ENCODE data around the gene DHCR24.
A peak's percentile ranks its signal among the peaks of the same experiment; 100 is the strongest.
"Not testable (repeated sequence)": the region's sequence is repeated elsewhere in the genome, so short reads cannot be mapped to it uniquely, and the experiment has no call there.

The DHCR24 gene

DNA sequence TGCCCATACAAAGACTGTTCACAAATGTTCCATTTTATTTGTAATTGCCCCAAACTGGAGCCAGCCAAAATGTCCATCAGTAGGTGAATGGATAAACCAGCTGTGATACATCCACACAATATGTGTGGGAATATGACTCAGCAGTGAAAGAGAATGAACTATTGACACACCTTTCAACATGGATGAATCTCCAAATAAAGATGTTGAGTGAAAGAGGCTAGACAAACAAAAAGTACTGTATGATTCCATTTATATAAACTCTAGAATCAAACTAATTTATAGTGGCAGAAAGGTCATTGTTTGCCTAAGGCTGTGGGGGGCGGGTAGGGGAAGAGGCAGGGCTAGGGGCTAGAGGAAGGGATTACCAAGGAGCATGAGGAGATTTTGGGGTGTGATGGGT lies 4.5 kb downstream of the DHCR24 start:
- TF ChIP-seq, protein P1, sequence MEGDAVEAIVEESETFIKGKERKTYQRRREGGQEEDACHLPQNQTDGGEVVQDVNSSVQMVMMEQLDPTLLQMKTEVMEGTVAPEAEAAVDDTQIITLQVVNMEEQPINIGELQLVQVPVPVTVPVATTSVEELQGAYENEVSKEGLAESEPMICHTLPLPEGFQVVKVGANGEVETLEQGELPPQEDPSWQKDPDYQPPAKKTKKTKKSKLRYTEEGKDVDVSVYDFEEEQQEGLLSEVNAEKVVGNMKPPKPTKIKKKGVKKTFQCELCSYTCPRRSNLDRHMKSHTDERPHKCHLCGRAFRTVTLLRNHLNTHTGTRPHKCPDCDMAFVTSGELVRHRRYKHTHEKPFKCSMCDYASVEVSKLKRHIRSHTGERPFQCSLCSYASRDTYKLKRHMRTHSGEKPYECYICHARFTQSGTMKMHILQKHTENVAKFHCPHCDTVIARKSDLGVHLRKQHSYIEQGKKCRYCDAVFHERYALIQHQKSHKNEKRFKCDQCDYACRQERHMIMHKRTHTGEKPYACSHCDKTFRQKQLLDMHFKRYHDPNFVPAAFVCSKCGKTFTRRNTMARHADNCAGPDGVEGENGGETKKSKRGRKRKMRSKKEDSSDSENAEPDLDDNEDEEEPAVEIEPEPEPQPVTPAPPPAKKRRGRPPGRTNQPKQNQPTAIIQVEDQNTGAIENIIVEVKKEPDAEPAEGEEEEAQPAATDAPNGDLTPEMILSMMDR (IDR thresholded peaks at IDR 0.05; ENCODE audit: control insufficient read depth, extremely low read depth, insufficient read depth): no peak
- peak; percentile 87 for DNase-seq (ENCODE audit: low read depth)

DNA sequence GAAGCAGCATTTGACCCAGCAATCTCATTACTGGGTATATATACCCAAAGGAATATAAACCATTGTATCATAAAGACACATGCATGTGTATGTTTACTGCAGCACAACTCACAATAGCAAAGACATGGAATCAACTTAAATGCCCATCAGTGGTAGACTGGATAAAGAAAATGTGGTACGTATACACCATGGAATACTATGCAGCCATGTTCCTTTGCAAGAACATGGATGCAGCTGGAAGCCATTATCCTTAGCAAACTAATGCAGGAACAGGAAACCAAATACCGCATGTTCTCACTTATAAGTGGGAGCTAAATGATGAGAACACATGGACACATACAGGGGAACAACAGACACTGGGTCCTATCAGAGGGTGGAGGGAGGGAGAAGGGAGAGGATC lies 5.4 kb downstream of the DHCR24 start:
- not testable (repeated sequence) for DNase-seq (ENCODE audit: low read depth); H3K4me3 ChIP-seq (ENCODE audit: low read depth, low read length)

More for the DNA sequence above, 4.5 kb downstream of the DHCR24 start:
- no peak overlapping the region for H3K4me3 ChIP-seq (ENCODE audit: low read depth, low read length)

DNA sequence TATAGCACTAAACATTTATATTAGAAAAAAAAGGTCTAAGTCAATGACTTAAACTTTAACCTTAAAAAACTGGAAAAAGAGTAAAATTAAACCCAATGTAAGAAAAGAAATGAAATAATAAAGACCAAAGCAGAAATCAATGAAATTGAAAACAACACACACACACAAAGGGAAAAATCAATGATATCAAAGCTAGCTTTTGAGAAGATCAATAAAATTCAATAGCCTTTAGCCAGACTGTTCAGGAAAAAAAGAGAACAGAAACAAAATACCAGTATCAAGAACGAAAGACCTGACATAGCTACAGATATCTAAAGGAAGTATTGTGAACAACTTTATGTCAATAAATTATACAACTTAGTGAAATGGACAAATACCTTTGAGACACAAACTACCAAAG lies 7.1 kb downstream of the DHCR24 start:
- no peak overlapping the region for H3K4me3 ChIP-seq (ENCODE audit: low read depth, low read length)
- TF ChIP-seq, protein P1 (IDR thresholded peaks at IDR 0.05; ENCODE audit: control insufficient read depth, extremely low read depth, insufficient read depth): no peak
- no peak for DNase-seq (ENCODE audit: low read depth)

DNA sequence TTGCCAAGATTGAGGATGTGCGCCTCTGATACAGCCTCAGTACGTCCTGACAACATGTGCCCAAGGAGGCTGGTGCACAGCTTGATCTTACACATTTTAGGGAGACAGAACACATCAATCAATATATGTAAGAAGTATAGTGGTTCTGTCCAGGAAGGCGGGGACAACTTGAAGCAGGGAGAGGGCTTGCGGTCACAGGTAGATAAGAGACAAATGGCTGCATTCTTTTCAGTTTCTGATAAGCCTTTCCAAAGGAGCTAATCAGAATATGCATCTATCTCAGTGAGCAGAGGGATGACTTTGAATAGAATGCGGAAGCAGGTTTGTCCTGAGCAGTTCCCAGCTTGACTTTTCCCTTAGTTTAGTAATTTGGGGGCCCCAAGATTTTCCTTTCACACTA lies 10.2 kb downstream of the DHCR24 start:
- H3K4me3 ChIP-seq (ENCODE audit: low read depth, low read length): no peak overlapping the region
- TF ChIP-seq, protein P1 (IDR thresholded peaks at IDR 0.05; ENCODE audit: control insufficient read depth, extremely low read depth, insufficient read depth): no peak
- no peak for DNase-seq (ENCODE audit: low read depth)

DNA sequence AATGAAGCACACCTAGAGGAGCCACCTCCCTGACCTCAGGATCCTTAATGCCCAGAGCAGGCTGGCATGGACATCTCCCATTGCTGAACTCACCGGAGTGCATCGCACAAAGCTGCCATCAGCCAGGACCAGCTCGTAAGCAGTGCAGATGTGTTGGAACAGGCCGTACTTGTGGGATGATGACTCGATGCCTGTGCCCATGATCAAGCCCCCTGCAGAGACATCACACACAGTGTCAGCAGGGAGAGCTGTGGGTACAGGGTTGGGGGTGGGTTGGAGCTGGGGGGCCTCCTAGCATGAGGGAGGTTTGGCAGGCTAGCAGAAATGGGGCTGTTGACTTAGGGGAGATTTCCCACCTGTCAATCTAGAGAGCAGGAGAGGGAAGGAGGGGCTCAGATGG lies 12.0 kb downstream of the DHCR24 start:
- TF ChIP-seq, protein P1 (IDR thresholded peaks at IDR 0.05; ENCODE audit: control insufficient read depth, extremely low read depth, insufficient read depth): no peak

DNA sequence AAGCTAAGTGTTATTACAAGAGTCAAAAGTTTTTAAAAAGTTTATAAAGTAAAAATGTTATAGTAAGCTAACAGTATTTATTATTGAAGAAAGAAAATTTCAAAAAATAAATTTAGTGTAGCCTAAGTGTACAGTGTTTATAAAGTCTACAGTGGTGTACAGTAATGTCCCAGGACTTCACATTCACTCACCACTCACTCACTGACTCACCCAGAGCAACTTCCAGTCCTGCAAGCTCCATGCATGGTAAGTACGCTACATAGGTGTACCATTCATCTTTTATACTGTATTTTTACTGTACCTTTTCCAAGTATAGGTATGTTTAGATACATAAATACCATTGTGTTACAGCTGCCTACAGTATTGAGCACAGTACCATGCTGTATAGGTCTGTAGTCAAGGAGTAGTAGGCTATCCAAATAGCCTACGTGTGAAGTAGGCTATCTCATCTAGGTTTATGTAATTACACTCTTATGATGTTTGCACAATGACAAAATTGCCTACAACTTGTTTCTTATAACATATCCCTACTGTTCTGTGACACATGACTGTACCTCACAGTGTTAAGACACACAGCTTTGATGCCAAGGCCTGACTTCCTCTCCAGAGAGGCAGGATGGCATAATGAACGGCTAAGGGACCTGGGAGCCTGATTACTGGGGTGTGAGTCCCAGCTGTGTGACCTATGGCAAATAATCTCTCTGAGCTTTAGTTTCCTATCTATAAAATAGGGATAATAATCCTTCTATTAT lies 12.7 kb downstream of the DHCR24 start:
- no peak overlapping the region for H3K4me3 ChIP-seq (ENCODE audit: low read depth, low read length)
- DNase-seq (ENCODE audit: low read depth): no peak
- TF ChIP-seq, protein P1 (IDR thresholded peaks at IDR 0.05; ENCODE audit: control insufficient read depth, extremely low read depth, insufficient read depth): no peak

More for the DNA sequence above, 12.0 kb downstream of the DHCR24 start:
- DNase-seq (ENCODE audit: low read depth): no peak
- H3K4me3 ChIP-seq (ENCODE audit: low read depth, low read length): no peak overlapping the region

DNA sequence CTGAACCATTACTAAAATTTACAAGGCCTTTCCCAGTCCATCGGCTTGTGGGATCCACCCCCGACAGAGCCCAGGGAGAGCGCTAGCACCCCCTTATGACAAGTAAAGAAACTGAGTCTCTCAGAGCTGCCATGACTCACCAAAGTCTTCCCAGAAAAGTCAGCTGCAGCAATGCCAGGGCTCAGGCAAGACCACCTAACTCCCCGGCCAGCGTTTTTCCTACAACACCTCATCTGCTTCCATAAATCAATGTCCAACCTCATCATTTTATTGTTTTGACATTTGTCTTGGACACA lies 15.0 kb downstream of the DHCR24 start:
- no peak overlapping the region for H3K4me3 ChIP-seq (ENCODE audit: low read depth, low read length)
- TF ChIP-seq, protein P1 (IDR thresholded peaks at IDR 0.05; ENCODE audit: control insufficient read depth, extremely low read depth, insufficient read depth): no peak
- DNase-seq (ENCODE audit: low read depth): no peak
